H1 (cell line): ENCODE measurements around the gene TEAD2. TPM values are rescaled to one million over a fixed set of nuclear protein-coding genes. Genes with fewer than 3 reads are reported as not detected.

Experiments used
- CTCF ChIA-PET: fragments of 300-600 bp; sonication (Branson Sonifier 250); formaldehyde crosslinking; loops from one replicate; lab custom pipeline; 2021; ENCODE audit not compliant: partially characterized antibody; lab: Charles Lee
- POLR2A ChIA-PET: fragments of 300-600 bp; sonication (Branson Sonifier 250); formaldehyde crosslinking; loops from one replicate; lab custom pipeline; 2021; ENCODE audit warnings: inconsistent platforms; ENCODE audit not compliant: partially characterized antibody; lab: Charles Lee
- DNase-seq, 2 experiments: peaks; one replicate each; pipeline versions ENCODE4 v3.0.0 to v3.0.0-alpha.2; 2010 to 2022; ENCODE audit warnings: low spot score in 2 of 2, low read depth in 1 of 2, mixed read lengths in 1 of 2
- FAIRE-seq: peaks from 2 replicates; lab custom pipeline; 2011; peaks lifted over from hg19 to GRCh38; lab: Jason Lieb, UNC
- H2AFZ ChIP-seq: 2 replicates; pipeline ENCODE4 v1.8.1; 2012; ENCODE audit warnings: low read length, inconsistent platforms
- H2AK5ac ChIP-seq: 2 replicates; pipeline ENCODE4 v1.6.1; 2013; ENCODE audit warnings: low read depth, low read length
- H2BK120ac ChIP-seq: replicated peaks from 2 replicates; pipeline ENCODE3; 2013; ENCODE audit warnings: low read depth, low read length, inconsistent platforms
- H2BK12ac ChIP-seq: 2 replicates; pipeline ENCODE4 v1.6.1; 2013; ENCODE audit warnings: low read depth, low read length
- H2BK15ac ChIP-seq: 2 replicates; pipeline ENCODE4 v1.6.1; 2013; ENCODE audit warnings: low read length
- H2BK20ac ChIP-seq: 2 replicates; pipeline ENCODE4 v1.6.1; 2013; ENCODE audit warnings: low read length
- H2BK5ac ChIP-seq: 2 replicates; pipeline ENCODE4 v1.6.1; 2013; ENCODE audit warnings: low read depth, low read length
- H3K14ac ChIP-seq: 2 replicates; pipeline ENCODE4 v1.6.1; 2013; ENCODE audit warnings: inconsistent platforms; ENCODE audit not compliant: insufficient read length
- H3K18ac ChIP-seq: 2 replicates; pipeline ENCODE4 v1.6.1; 2013; ENCODE audit warnings: low read length; ENCODE audit errors: extremely low read depth
- H3K23ac ChIP-seq: 2 replicates; pipeline ENCODE4 v1.6.1; 2013; ENCODE audit warnings: inconsistent platforms; ENCODE audit not compliant: insufficient read length
- H3K23me2 ChIP-seq: 2 replicates; pipeline ENCODE4 v1.6.1; 2013; ENCODE audit warnings: low read depth, low read length
- H3K27ac ChIP-seq: 2 replicates; pipeline ENCODE4 v1.6.1; 2011; ENCODE audit warnings: low read depth, low read length, inconsistent platforms
- H3K27me3 ChIP-seq, 4 experiments: replicated peaks in 1 of 4; 1 replicate in 1 of 4; 2 replicates in 3 of 4; pipeline versions ENCODE4 v1.6.1 to v1.8.1; 2011 to 2013; ENCODE audit warnings: low read length in 3 of 4, mild to moderate bottlenecking in 3 of 4, inconsistent platforms in 2 of 4, mixed read lengths in 2 of 4, moderate library complexity in 1 of 4; ENCODE audit not compliant: control insufficient read depth in 3 of 4, insufficient read depth in 3 of 4; ENCODE audit errors: extremely low read depth in 1 of 4
- H3K36me3 ChIP-seq, 4 experiments: 2 replicates each; pipeline versions ENCODE4 v1.6.1 to v1.8.1; 2011 to 2013; ENCODE audit warnings: mild to moderate bottlenecking in 4 of 4, low read length in 3 of 4, moderate library complexity in 2 of 4, control low read depth in 1 of 4, inconsistent platforms in 1 of 4; ENCODE audit not compliant: insufficient read depth in 4 of 4, control insufficient read depth in 2 of 4
- H3K4ac ChIP-seq: replicated peaks from 2 replicates; pipeline ENCODE3; 2013; ENCODE audit warnings: low read length, low read depth, mixed read lengths, inconsistent platforms; ENCODE audit not compliant: insufficient read length
- H3K4me1 ChIP-seq, 4 experiments: replicated peaks in 1 of 4; 1 replicate in 1 of 4; 2 replicates in 3 of 4; pipeline versions ENCODE4 v1.6.1 to v1.8.1; 2011 to 2013; ENCODE audit warnings: low read length in 3 of 4, inconsistent platforms in 2 of 4, mixed read lengths in 1 of 4; ENCODE audit not compliant: insufficient read depth in 4 of 4, control insufficient read depth in 3 of 4
- H3K4me2 ChIP-seq, 2 experiments: 2 replicates each; pipeline versions ENCODE4 v1.6.1 to v1.8.1; 2011 to 2013; ENCODE audit warnings: low read depth in 2 of 2, low read length in 2 of 2, control low read depth in 1 of 2, inconsistent platforms in 1 of 2, mild to moderate bottlenecking in 1 of 2; ENCODE audit not compliant: insufficient read depth in 1 of 2
- H3K4me3 ChIP-seq, 4 experiments: fragments of 200-600, 300-600 bp in 1 of 4; sonication (generic), shearing (Covaris generic), sonication (Bioruptor Twin) in 1 of 4; 2 replicates each; pipeline versions ENCODE4 v1.5.1 to v1.8.1; 2011 to 2016; ENCODE audit warnings: low read length in 4 of 4, low read depth in 3 of 4, control low read depth in 2 of 4, inconsistent platforms in 2 of 4, mild to moderate bottlenecking in 2 of 4, mixed read lengths in 1 of 4, moderate library complexity in 1 of 4; ENCODE audit not compliant: insufficient read depth in 2 of 4; ENCODE audit errors: extremely low read depth in 1 of 4
- H3K56ac ChIP-seq: replicated peaks from 2 replicates; pipeline ENCODE3; 2013; ENCODE audit warnings: low read depth, mild to moderate bottlenecking, mixed read lengths, low read length, inconsistent platforms; ENCODE audit not compliant: insufficient read length
- H3K79me1 ChIP-seq: 2 replicates; pipeline ENCODE4 v1.6.1; 2013; ENCODE audit warnings: low read depth, low read length, control low read depth
- H3K79me2 ChIP-seq, 2 experiments: 2 replicates each; pipeline versions ENCODE4 v1.6.1 to v1.8.1; 2012 to 2013; ENCODE audit warnings: low read length in 2 of 2, mild to moderate bottlenecking in 2 of 2, inconsistent platforms in 1 of 2; ENCODE audit not compliant: insufficient read depth in 2 of 2, control insufficient read depth in 1 of 2
- H3K9ac ChIP-seq, 4 experiments: replicated peaks in 1 of 4; 1 replicate in 1 of 4; 2 replicates in 3 of 4; pipeline versions ENCODE4 v1.6.1 to v1.8.1; 2011 to 2013; ENCODE audit warnings: low read depth in 3 of 4, low read length in 3 of 4, control low read depth in 2 of 4, mild to moderate bottlenecking in 2 of 4, moderate library complexity in 2 of 4, inconsistent platforms in 1 of 4; ENCODE audit errors: extremely low read depth in 1 of 4
- H3K9me3 ChIP-seq, 2 experiments: 2 replicates each; pipeline versions ENCODE4 v1.6.1 to v1.8.1; 2012 to 2013; ENCODE audit warnings: mild to moderate bottlenecking in 2 of 2, moderate library complexity in 2 of 2, control low read depth in 1 of 2, inconsistent platforms in 1 of 2, low read depth in 1 of 2, low read length in 1 of 2, mixed read lengths in 1 of 2; ENCODE audit not compliant: insufficient read depth in 2 of 2
- H4K20me1 ChIP-seq, 2 experiments: replicated peaks in 1 of 2; 2 replicates each; pipeline versions ENCODE3 to v1.8.1; 2011 to 2013; ENCODE audit warnings: inconsistent platforms in 2 of 2, low read length in 2 of 2, mild to moderate bottlenecking in 1 of 2; ENCODE audit not compliant: insufficient read depth in 2 of 2, control insufficient read depth in 1 of 2
- H4K5ac ChIP-seq: 2 replicates; pipeline ENCODE4 v1.6.1; 2013; ENCODE audit warnings: low read length, low read depth, mixed read lengths, inconsistent platforms; ENCODE audit not compliant: insufficient read length
- H4K8ac ChIP-seq: 2 replicates; pipeline ENCODE4 v1.8.0; 2013; ENCODE audit warnings: mild to moderate bottlenecking, moderate library complexity, low read length, inconsistent platforms; ENCODE audit not compliant: insufficient read depth; ENCODE audit errors: extremely low read depth
- H4K91ac ChIP-seq: replicated peaks from 2 replicates; pipeline ENCODE3; 2013; ENCODE audit warnings: low read length, mixed read lengths, inconsistent platforms; ENCODE audit not compliant: insufficient read length
- FOSL1 ChIP-seq: IDR thresholded peaks from 2 replicates; pipeline ENCODE4 v1.6.1; 2011; ENCODE audit warnings: mild to moderate bottlenecking, low read depth, low read length, moderate library complexity; ENCODE audit not compliant: insufficient read depth
- GABPA ChIP-seq: IDR thresholded peaks from 2 replicates; pipeline ENCODE4 v1.6.1; 2011; ENCODE audit warnings: mild to moderate bottlenecking, low read length, moderate library complexity, borderline replicate concordance; ENCODE audit not compliant: insufficient read depth
- HDAC2 ChIP-seq, 2 experiments: fragments of 300-600 bp in 1 of 2; sonication (generic) in 1 of 2; IDR thresholded peaks; 2 replicates each; pipeline ENCODE4 v1.6.1; 2011 to 2012; ENCODE audit warnings: low read depth in 2 of 2, low read length in 2 of 2, mild to moderate bottlenecking in 2 of 2, moderate library complexity in 2 of 2, borderline replicate concordance in 1 of 2, inconsistent platforms in 1 of 2
- KDM4A ChIP-seq: IDR thresholded peaks from one replicate; pipeline ENCODE4 v1.7.1; 2012; ENCODE audit warnings: low read depth, mild to moderate bottlenecking, moderate library complexity, low read length, inconsistent platforms; ENCODE audit not compliant: severe bottlenecking
- KDM5A ChIP-seq: fragments of 200-600 bp; IDR thresholded peaks from 2 replicates; pipeline ENCODE4 v1.7.1; 2012; ENCODE audit warnings: mild to moderate bottlenecking, low read length, inconsistent platforms, mixed read lengths
- POU5F1 ChIP-seq: IDR thresholded peaks from 2 replicates; pipeline ENCODE4 v1.6.1; 2011; ENCODE audit warnings: low read depth, mild to moderate bottlenecking, low read length, moderate library complexity
- SIN3A ChIP-seq, 2 experiments: IDR thresholded peaks in 1 of 2; conservative IDR thresholded peaks in 1 of 2; 2 replicates each; pipeline ENCODE4 v1.6.1; 2011 to 2012; ENCODE audit warnings: low read length in 2 of 2, improper control_type of control experiment in 1 of 2, low read depth in 1 of 2, mild to moderate bottlenecking in 1 of 2
- SUZ12 ChIP-seq: fragments of 200-600 bp; sonication (generic); IDR thresholded peaks from 2 replicates; pipeline ENCODE4 v1.6.1; 2012; ENCODE audit warnings: mild to moderate bottlenecking, inconsistent platforms, low read length, moderate library complexity, mixed read lengths
- TEAD4 ChIP-seq: IDR thresholded peaks from 2 replicates; pipeline ENCODE4 v1.6.1; 2012; ENCODE audit warnings: low read depth, low read length, inconsistent platforms, mixed read lengths
- YY1 ChIP-seq: IDR thresholded peaks from 2 replicates; pipeline ENCODE4 v1.6.1; 2011; ENCODE audit warnings: low read depth, mild to moderate bottlenecking, low read length
- polyA plus RNA-seq, 7 experiments: library from polyadenylated mRNA; depleted of rRNA in 3 of 7; stranded (reverse) in 5 of 7; unstranded in 2 of 7; fragments of >200 nt in 5 of 7; fragments of 200-250 nt in 2 of 7; gene quantifications; 1 replicate in 5 of 7; 2 replicates in 1 of 7; 4 replicates in 1 of 7; pipeline versions ENCODE4 v1.2.1 to v1.2.3, GENCODE V29; 2011 to 2013; ENCODE audit warnings: missing spikeins in 2 of 7, mixed read lengths in 2 of 7
- total RNA-seq: library from RNA; stranded (reverse); fragmentation: NEBNext Ultra II Directional; extraction: Animal tissue kit (Norgen Biotek cat#: 25700); gene quantifications from 2 replicates; pipeline ENCODE4 v1.2.1, GENCODE V29; 2021
- TF ChIP-seq, protein P1 (sequence below): IDR thresholded peaks from 2 replicates; pipeline ENCODE4 v1.6.1; 2012; ENCODE audit warnings: inconsistent platforms

Gene TEAD2
- total and polyA plus RNA-seq, 2 of the 8 experiments (the other 6 are each of a cell fraction or from before 2014, with no cell fraction given), result 87.6 to 146 TPM

DNA sequence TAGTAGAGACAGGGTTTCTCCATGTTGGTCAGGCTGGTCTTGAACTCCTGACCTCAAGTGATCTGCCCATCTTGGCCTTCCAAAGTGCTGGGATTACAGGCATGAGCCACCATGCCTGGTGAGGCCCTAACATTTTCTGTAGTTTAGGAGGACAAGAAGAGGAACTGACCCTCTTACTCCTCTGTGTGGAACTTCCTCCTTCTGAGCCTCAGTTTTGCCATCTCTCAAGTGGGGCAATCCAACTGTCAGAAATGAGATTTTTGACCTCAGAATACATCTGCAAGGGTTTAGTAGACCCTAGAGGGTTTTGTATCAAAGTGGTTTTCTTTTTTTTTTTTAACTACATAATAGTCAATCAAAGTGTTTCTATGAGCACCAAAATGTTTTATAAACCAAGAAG is 3.9 kb upstream of the TEAD2 start:
- DNase-seq, result no peak
- H3K56ac ChIP-seq, result no peak overlapping the region
- no peak overlapping the region for H2BK12ac ChIP-seq
- H3K4me2 ChIP-seq, result no peak overlapping the region
- H4K91ac ChIP-seq, result no peak overlapping the region
- no peak overlapping the region for H4K5ac ChIP-seq
- no peak overlapping the region for H2BK20ac ChIP-seq
- H3K27ac ChIP-seq, result no peak overlapping the region
- no peaks in the 10 kb centered on the region for H4K20me1 ChIP-seq
- no peak overlapping the region for H3K9ac ChIP-seq
- peaks cover 0 to 8% (median 4%) of the 10 kb centered on the region in 4 experiments; a peak in 5 of 7 replicates for H3K4me1 ChIP-seq
- H3K79me1 ChIP-seq, result no peaks in the 10 kb centered on the region
- peaks cover 2 to 9% of the 10 kb centered on the region in 2 experiments; a peak in 3 of 4 replicates for H3K79me2 ChIP-seq
- H3K9me3 ChIP-seq, result 0 out of 4 replicates have a peak, but pooled peaks cover 0 to 7% of the 10 kb centered on the region in 2 experiments
- H3K4ac ChIP-seq, result no peak overlapping the region
- H3K4me3 ChIP-seq, result no peak overlapping the region
- TF ChIP-seq GABPA (no peak), FOSL1 (no peak), SIN3A (conservative IDR thresholded peaks at IDR 0.05 in 1 of 2, IDR thresholded peaks at IDR 0.05 in 1 of 2; ENCODE audit: low read depth in 1 of 2, low read length in 2 of 2) (no peak), YY1 (no peak), KDM5A (no peak), HDAC2 (IDR thresholded peaks at IDR 0.05; ENCODE audit: borderline replicate concordance in 1 of 2, low read depth in 2 of 2, low read length in 2 of 2) (no peak), POU5F1 (no peak), TEAD4 (no peak), SUZ12 (no peak), KDM4A (no peak)
- TF ChIP-seq, protein P1, sequence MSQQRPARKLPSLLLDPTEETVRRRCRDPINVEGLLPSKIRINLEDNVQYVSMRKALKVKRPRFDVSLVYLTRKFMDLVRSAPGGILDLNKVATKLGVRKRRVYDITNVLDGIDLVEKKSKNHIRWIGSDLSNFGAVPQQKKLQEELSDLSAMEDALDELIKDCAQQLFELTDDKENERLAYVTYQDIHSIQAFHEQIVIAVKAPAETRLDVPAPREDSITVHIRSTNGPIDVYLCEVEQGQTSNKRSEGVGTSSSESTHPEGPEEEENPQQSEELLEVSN, result no peak
- no peaks in the 10 kb centered on the region for H3K27me3 ChIP-seq
- H3K14ac ChIP-seq, result no peak overlapping the region
- H2AK5ac ChIP-seq, result no peak overlapping the region
- H2BK5ac ChIP-seq, result no peak overlapping the region
- peaks cover 7% of the 10 kb centered on the region; the same call in 1 of the 2 replicates for H3K23me2 ChIP-seq
- ChIA-PET CTCF (interaction anchor here (1.3 to 2.3 kb wide), 3 partner anchors 26 to 259 kb away, joined by 3 to 9 read pairs (median 5); partner anchors contain the start of gene SLC17A7), POLR2A (interaction anchor here (0.8 to 3.3 kb wide), 5 partner anchors 9 to 86 kb away, joined by 3 to 12 read pairs (median 4); partner anchors contain the start of genes ALDH16A1, KASH5 and PIH1D1)
- H2AFZ ChIP-seq, result no peak overlapping the region
- no peak overlapping the region for H3K18ac ChIP-seq
- no peak overlapping the region for H2BK120ac ChIP-seq
- no peak for FAIRE-seq
- H3K36me3 ChIP-seq, result no peaks in the 10 kb centered on the region
- H4K8ac ChIP-seq, result no peak overlapping the region
- H2BK15ac ChIP-seq, result no peak overlapping the region
- H3K23ac ChIP-seq, result no peak overlapping the region
